Bone marrow (tissue), 2 donors: ENCODE results near the gene IFRD2.
"Not testable (repeated sequence)": the region's sequence is repeated elsewhere in the genome, so short reads cannot be mapped to it uniquely, and the experiment has no call there.

Experiments
- DNase-seq, 2 donors: peaks; one replicate each; lab custom pipeline; 2025; lab: John Stamatoyannopoulos, UW

IFRD2 gene

GRCh38 chr3:50251220-50251619 is 41.0 kb downstream of the IFRD2 start:
- DNase-seq: no peak

- DNase-seq: no peak
Observed at GRCh38 chr3:50250514-50250913, 41.7 kb downstream of the IFRD2 start.

GRCh38 chr3:50249457-50249856 is 42.8 kb downstream of the IFRD2 start:
- DNase-seq: no peak

- no peak for DNase-seq
Observed at GRCh38 chr3:50248387-50248786, 43.8 kb downstream of the IFRD2 start.

- peak; percentile 74 to 84 for DNase-seq
Observed at GRCh38 chr3:50246517-50246954, 45.7 kb downstream of the IFRD2 start.

GRCh38 chr3:50245831-50246516 is 46.3 kb downstream of the IFRD2 start:
- DNase-seq: peak; percentile 87 to 88

GRCh38 chr3:50245251-50245745 is 46.9 kb downstream of the IFRD2 start:
- DNase-seq: no peak

GRCh38 chr3:50244813-50245212 is 47.4 kb downstream of the IFRD2 start:
- DNase-seq: not testable (repeated sequence)

- DNase-seq: no peak
Observed at GRCh38 chr3:50243543-50243895, 48.7 kb downstream of the IFRD2 start.

GRCh38 chr3:50242851-50243542 is 49.2 kb downstream of the IFRD2 start:
- peak; percentile 78 to 98 for DNase-seq

GRCh38 chr3:50242381-50242770 is 49.9 kb downstream of the IFRD2 start:
- no peak for DNase-seq

GRCh38 chr3:50241713-50242380 is 50.4 kb downstream of the IFRD2 start:
- no peak for DNase-seq

GRCh38 chr3:50241163-50241562 is 51.1 kb downstream of the IFRD2 start:
- DNase-seq: no peak

GRCh38 chr3:50239649-50240048 is 52.6 kb downstream of the IFRD2 start:
- DNase-seq: no peak

GRCh38 chr3:50238549-50239026 is 53.6 kb downstream of the IFRD2 start:
- DNase-seq: peak in 1 of 2 donors; percentile 14

- peak; percentile 48 to 71 for DNase-seq
Observed at GRCh38 chr3:50237754-50238548, 54.3 kb downstream of the IFRD2 start.
